NK-92 (cell line): ENCODE measurements around the gene NIBAN1.
"Not testable (repeated sequence)": the region's sequence is repeated elsewhere in the genome, so short reads cannot be mapped to it uniquely, and the experiment has no call there.

Source experiments
- DNase-seq: peaks from one replicate; lab custom pipeline; 2025; ENCODE audit not compliant: unreplicated experiment; lab: John Stamatoyannopoulos, UW

The NIBAN1 gene

GRCh38 chr1:184973272-184974055 is 844 bp downstream of the NIBAN1 start:
- DNase-seq: no peak

GRCh38 chr1:184972315-184973055 is 1.8 kb downstream of the NIBAN1 start:
- no peak for DNase-seq

- no peak for DNase-seq
Observed at GRCh38 chr1:184971522-184972265, 2.6 kb downstream of the NIBAN1 start.

- no peak for DNase-seq
Observed at GRCh38 chr1:184970691-184971161, 3.6 kb downstream of the NIBAN1 start.

GRCh38 chr1:184966989-184967388 is 7.3 kb downstream of the NIBAN1 start:
- no peak for DNase-seq

GRCh38 chr1:184965944-184966860 is 8.1 kb downstream of the NIBAN1 start:
- no peak for DNase-seq

GRCh38 chr1:184965439-184965838 is 8.9 kb downstream of the NIBAN1 start:
- DNase-seq: no peak

GRCh38 chr1:184959626-184960025 is 14.7 kb downstream of the NIBAN1 start:
- DNase-seq: no peak

- DNase-seq: no peak
Observed at GRCh38 chr1:184958554-184959353, 15.6 kb downstream of the NIBAN1 start.

GRCh38 chr1:184957901-184958300 is 16.4 kb downstream of the NIBAN1 start:
- not testable (repeated sequence) for DNase-seq

- DNase-seq: no peak
Observed at GRCh38 chr1:184956999-184957700, 17.2 kb downstream of the NIBAN1 start.

- DNase-seq: no peak
Observed at GRCh38 chr1:184954232-184954995, 19.9 kb downstream of the NIBAN1 start.

GRCh38 chr1:184953600-184954219 is 20.6 kb downstream of the NIBAN1 start:
- no peak for DNase-seq

GRCh38 chr1:184952428-184952827 is 21.9 kb downstream of the NIBAN1 start:
- DNase-seq: no peak

GRCh38 chr1:184951788-184952187 is 22.5 kb downstream of the NIBAN1 start:
- no peak for DNase-seq

- no peak for DNase-seq
Observed at GRCh38 chr1:184950906-184951305, 23.4 kb downstream of the NIBAN1 start.

GRCh38 chr1:184950227-184950626 is 24.1 kb downstream of the NIBAN1 start:
- no peak for DNase-seq
